ENCODE results near the gene MARS1. TPM values are rescaled to one million over a fixed set of nuclear protein-coding genes. Genes with fewer than 3 reads are reported as not detected.

Gene MARS1
- total RNA-seq, 2 donors from 2014 or later = 36.9 to 41.0 TPM

GRCh38 chr12:57452181-57452936 lies 35.5 kb upstream of the MARS1 start:
- Histone ChIP-seq H3K36me3 (no peaks in the 10 kb centered on the region), H3K27me3 (no peaks in the 10 kb centered on the region), H3K4me3 (peak overlapping the region in 1 of 2 donors; percentile 12), H3K9me3 (no peaks in the 10 kb centered on the region), H3K4me1 (peaks cover 0 to 6% of the 10 kb centered on the region in 2 donors), H3K27ac (peak overlapping the region; percentile 82 to 95)
- TF ChIP-seq CTCF (IDR thresholded peaks at IDR 0.05) = no peak
- DNase-seq (ENCODE audit: low spot score) = no peak

GRCh38 chr12:57452937-57453509 lies 34.8 kb upstream of the MARS1 start:
- Histone ChIP-seq H3K36me3 (no peaks in the 10 kb centered on the region), H3K9me3 (no peaks in the 10 kb centered on the region), H3K4me3 (no peak overlapping the region), H3K27me3 (no peaks in the 10 kb centered on the region), H3K27ac (peak overlapping the region; percentile 82 to 95), H3K4me1 (peaks cover 0 to 6% of the 10 kb centered on the region in 2 donors)
- TF ChIP-seq CTCF (IDR thresholded peaks at IDR 0.05) = peak; percentile 89 to 96
- peak; percentile 83 for DNase-seq (ENCODE audit: low spot score)

- H3K27me3 ChIP-seq = no peaks in the 10 kb centered on the region
- DNase-seq (ENCODE audit: low spot score) = no peak
- H3K27ac ChIP-seq = no peak overlapping the region
Measured at GRCh38 chr12:57454213-57454565, 33.7 kb upstream of the MARS1 start.

GRCh38 chr12:57454566-57455373 lies 33.1 kb upstream of the MARS1 start, which contains the start of gene INHBE:
INHBE (plus strand) TSS chr12:57455307; CDS start chr12:57455537, 230 bp downstream.
- H3K4me3 ChIP-seq = no peak within 1 kb of the TSS
- H3K9me3 ChIP-seq = no peaks in the 10 kb centered on the region
- peaks cover 0 to 13% of the 10 kb centered on the region in 2 donors for H3K4me1 ChIP-seq
- DNase-seq (ENCODE audit: low spot score) = no peak
- TF ChIP-seq CTCF (IDR thresholded peaks at IDR 0.05) = no peak
- no peaks in the 10 kb centered on the region for H3K27me3 ChIP-seq
- no peak within 1 kb of the TSS for H3K27ac ChIP-seq
- no peaks in the 10 kb centered on the region for H3K36me3 ChIP-seq

More at GRCh38 chr12:57454213-57454565, 33.7 kb upstream of the MARS1 start:
- TF ChIP-seq CTCF (IDR thresholded peaks at IDR 0.05) = no peak
- H3K9me3 ChIP-seq = no peaks in the 10 kb centered on the region
- H3K4me3 ChIP-seq = no peak overlapping the region
- no peaks in the 10 kb centered on the region for H3K36me3 ChIP-seq
- H3K4me1 ChIP-seq = peaks cover 0 to 12% of the 10 kb centered on the region in 2 donors

GRCh38 chr12:57455374-57456144 lies 32.3 kb upstream of the MARS1 start:
- DNase-seq (ENCODE audit: low spot score) = no peak
- no peak for TF ChIP-seq CTCF (IDR thresholded peaks at IDR 0.05)
- H3K27me3 ChIP-seq = no peaks in the 10 kb centered on the region
- peaks cover 0 to 21% of the 10 kb centered on the region in 2 donors for H3K4me1 ChIP-seq
- no peak overlapping the region for H3K27ac ChIP-seq
- no peaks in the 10 kb centered on the region for H3K9me3 ChIP-seq
- H3K4me3 ChIP-seq = no peak overlapping the region
- H3K36me3 ChIP-seq = no peaks in the 10 kb centered on the region

All from right atrium auricular region (tissue), 2 donors.